Measurements from ENCODE around the gene BMPER.

- no peak for TF ChIP-seq ZFP3 (CRISPR knock-in tag; IDR thresholded peaks at IDR 0.05)
- TF ChIP-seq SNAI2 (CRISPR knock-in tag; IDR thresholded peaks at IDR 0.05): no peak
- TF ChIP-seq, protein P1, sequence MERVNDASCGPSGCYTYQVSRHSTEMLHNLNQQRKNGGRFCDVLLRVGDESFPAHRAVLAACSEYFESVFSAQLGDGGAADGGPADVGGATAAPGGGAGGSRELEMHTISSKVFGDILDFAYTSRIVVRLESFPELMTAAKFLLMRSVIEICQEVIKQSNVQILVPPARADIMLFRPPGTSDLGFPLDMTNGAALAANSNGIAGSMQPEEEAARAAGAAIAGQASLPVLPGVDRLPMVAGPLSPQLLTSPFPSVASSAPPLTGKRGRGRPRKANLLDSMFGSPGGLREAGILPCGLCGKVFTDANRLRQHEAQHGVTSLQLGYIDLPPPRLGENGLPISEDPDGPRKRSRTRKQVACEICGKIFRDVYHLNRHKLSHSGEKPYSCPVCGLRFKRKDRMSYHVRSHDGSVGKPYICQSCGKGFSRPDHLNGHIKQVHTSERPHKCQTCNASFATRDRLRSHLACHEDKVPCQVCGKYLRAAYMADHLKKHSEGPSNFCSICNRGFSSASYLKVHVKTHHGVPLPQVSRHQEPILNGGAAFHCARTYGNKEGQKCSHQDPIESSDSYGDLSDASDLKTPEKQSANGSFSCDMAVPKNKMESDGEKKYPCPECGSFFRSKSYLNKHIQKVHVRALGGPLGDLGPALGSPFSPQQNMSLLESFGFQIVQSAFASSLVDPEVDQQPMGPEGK (CRISPR knock-in tag; IDR thresholded peaks at IDR 0.05; ENCODE audit: borderline replicate concordance): no peak
- no peak for TF ChIP-seq TOX (CRISPR knock-in tag; IDR thresholded peaks at IDR 0.05; ENCODE audit: borderline replicate concordance)
Measured at GRCh38 chr7:34187798-34188307, 282.5 kb downstream of the BMPER start.

Measured in SK-N-SH treated with all-trans-retinoic acid at 6 μM for 48 hours (cell line).